GM19452 (cell line): Measurements from ENCODE around the gene DHCR24.

Experiments
- ATAC-seq: cut with Tn5 transposase; IDR thresholded peaks from one replicate; pipeline ENCODE4 v1.9.1; 2021; ENCODE audit not compliant: unreplicated experiment

The DHCR24 gene

DNA sequence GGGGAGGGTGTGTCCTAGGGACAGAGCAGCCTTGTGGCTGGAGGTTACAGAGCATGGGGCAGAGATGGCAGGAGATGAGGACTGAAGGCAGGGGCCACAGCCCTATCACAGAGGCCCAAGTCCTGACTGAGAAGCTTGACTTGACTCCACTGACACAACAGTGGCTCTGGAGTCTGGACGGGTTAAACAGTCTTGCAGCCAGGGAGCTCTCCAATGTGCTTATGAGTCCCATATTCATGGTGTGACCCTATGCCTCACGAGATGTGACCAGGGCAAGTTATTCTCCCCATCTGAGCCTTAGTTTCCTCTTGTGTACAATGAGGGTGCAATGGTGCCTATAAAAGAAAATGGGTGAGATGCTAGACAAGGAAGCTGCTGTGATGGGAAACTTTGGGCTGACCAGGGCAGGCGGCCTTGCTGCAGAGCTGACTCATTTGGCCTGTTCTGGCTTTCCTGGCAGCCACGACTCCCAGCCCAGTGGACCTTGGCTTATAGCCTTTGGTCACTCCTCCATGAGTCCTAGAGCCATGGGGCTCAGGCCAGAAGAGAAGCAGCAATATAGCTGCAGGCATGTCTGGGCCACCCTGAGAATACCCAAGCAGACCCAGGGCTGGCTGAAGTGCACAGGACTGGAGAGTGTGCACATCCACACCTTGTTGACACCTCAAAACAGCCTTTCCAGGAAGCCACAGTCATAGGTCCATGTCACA lies 83.1 kb downstream of the DHCR24 start:
- no peak for ATAC-seq

DNA sequence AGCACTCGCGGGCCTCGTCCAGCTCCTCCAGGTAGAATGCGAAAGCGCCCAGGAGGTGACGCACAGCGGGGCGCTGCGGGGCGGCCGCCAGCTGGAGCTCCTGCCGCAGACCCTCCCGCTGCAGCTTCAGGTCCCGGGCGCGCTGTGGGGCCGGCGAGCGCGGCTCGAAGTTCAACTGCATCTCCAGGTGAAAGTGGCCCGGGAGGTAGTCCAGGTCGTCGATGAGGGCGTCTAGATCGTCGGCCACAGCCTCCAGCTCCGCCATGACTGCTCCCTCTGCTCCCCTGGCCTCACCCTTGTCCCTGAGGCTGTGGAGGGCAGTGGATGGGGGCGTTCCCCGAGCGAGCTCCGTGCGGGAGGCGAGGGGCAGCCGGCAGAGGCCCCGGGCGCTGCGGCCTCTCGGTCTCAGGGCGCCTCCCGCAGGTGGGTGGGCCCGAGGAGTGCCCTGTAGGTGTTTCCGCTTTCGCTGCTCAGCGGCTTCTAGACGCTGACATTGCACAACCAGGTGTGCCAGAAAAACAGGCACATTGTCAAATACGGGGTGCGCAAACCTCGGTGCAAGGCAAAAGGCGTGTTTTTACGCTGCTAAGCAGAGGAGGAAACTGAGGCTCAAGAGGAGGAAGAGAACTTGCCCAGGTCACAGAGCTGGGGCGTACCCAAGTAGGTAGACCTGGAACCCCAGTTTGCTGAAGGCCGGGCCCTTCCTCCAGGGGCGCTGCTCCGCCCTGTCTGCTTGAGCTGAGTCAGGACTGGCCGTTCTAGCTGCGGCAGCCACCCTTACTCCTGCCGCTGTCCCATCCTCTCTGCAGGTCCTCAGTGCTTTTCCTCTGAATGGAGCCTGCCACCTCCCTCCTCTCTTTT lies 85.9 kb downstream of the DHCR24 start, which contains the start of gene TTC22:
TTC22 (minus strand) TSS at position 425 of the 861 bp plus-strand sequence; CDS start at position 265, 160 bp downstream.
- ATAC-seq, result peak; percentile 68

GRCh38 chr1:54800041-54800898 lies 86.7 kb downstream of the DHCR24 start:
- no peak for ATAC-seq
